ENCODE results near the gene RFLNA.

The RFLNA gene

GRCh38 chr12:124305776-124306685, 11.1 kb downstream of the RFLNA start:
- Histone ChIP-seq H3K36me3 (no peaks in the 10 kb centered on the region), H3K9me3 (ENCODE audit: severe bottlenecking) (no peaks in the 10 kb centered on the region), H3K4me3 (ENCODE audit: low read depth, low read length) (no peak overlapping the region), H3K27ac (no peak overlapping the region), H3K27me3 (ENCODE audit: insufficient read depth, low read depth, severe bottlenecking) (no peaks in the 10 kb centered on the region)
- DNase-seq = no peak
- no peak for TF ChIP-seq CTCF (IDR thresholded peaks at IDR 0.05; ENCODE audit: low read depth, low read length)

DNA sequence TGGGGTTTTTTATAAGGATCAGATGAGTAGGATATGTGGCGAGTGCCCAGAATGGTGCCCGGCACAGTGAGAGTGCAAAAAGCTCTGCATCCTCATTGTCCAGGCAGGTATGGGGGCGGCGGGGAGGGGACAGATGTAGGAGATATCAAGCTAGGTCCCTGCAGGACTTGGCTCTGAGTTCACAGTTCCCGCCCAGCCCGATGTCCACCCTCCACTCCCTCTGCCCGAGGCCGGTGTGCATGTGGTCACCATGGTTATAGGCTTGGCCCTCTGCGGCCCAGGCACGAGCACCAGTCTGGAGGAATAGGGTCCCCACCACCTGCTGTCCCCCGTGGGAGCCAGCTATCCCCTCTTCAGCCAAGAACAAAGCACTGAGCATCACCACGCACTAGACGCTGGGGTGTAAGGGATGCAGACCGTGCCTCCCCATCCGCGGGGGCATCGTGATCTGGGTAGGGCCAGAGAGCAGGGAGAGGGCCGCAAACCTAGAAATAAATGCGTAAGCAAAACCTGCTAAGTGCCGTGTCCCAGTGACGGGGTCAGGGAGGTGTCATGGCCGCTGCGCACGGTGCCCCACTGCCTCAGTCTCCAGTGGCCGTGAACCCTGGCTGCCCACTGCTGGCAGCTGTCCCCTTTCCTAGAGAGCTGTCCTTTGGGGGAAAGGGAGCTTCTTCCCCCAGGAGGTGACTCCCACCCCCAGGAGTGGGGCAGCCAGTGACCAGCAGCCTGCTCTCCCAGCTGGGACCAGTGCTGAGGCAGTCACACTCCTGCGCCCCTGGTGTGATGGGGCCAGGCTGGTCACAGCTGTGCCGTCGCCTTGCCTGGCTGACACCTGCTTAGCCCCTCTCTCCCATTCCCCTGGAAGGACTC, 12.0 kb downstream of the RFLNA start:
- Histone ChIP-seq H3K9me3 (ENCODE audit: severe bottlenecking) (no peaks in the 10 kb centered on the region), H3K27me3 (ENCODE audit: insufficient read depth, low read depth, severe bottlenecking) (no peaks in the 10 kb centered on the region), H3K27ac (no peak overlapping the region), H3K36me3 (no peaks in the 10 kb centered on the region), H3K4me3 (ENCODE audit: low read depth, low read length) (no peak overlapping the region)
- no peak for TF ChIP-seq CTCF (IDR thresholded peaks at IDR 0.05; ENCODE audit: low read depth, low read length)
- DNase-seq = no peak

DNA sequence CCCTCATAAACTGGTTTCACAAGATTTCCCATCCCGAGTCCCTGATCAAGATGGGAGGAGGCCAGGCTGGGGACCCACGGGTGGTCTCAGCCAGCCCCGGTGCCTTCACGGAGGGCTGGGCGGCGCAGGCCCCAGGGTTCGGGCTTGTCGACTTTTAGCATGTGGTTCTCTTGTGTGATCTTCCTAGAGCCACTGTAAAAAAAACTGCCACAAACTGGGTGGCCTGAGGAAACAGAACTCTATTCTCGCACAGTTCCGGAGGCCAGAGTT, 12.6 kb downstream of the RFLNA start:
- H3K27me3 ChIP-seq (ENCODE audit: insufficient read depth, low read depth, severe bottlenecking) = no peaks in the 10 kb centered on the region
- no peak for TF ChIP-seq CTCF (IDR thresholded peaks at IDR 0.05; ENCODE audit: low read depth, low read length)
- H3K27ac ChIP-seq = no peak overlapping the region
- H3K9me3 ChIP-seq (ENCODE audit: severe bottlenecking) = no peaks in the 10 kb centered on the region
- no peaks in the 10 kb centered on the region for H3K36me3 ChIP-seq
- no peak overlapping the region for H3K4me3 ChIP-seq (ENCODE audit: low read depth, low read length)
- DNase-seq = no peak

DNA sequence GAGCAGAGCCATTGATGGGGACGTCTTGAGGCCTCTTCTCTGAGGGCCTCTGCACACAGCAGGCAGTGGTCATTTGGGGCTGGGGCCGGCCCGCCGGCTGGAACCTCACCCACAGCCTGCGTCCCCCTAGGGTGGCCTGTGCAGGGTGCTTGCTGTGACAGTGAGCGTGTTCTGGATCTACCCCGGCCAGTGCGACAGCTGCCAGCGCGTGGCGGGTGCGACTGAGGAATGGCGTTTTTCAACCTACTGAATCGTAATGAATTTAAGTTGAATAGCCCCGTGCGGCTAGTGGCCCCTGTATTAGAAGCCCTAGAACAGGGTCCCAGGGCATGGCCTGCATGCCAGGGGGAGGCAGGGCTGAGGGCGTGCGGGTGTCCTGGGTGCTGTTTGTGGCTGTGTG, 13.8 kb downstream of the RFLNA start:
- no peaks in the 10 kb centered on the region for H3K36me3 ChIP-seq
- no peaks in the 10 kb centered on the region for H3K9me3 ChIP-seq (ENCODE audit: severe bottlenecking)
- no peak for DNase-seq
- no peaks in the 10 kb centered on the region for H3K27me3 ChIP-seq (ENCODE audit: insufficient read depth, low read depth, severe bottlenecking)
- no peak for TF ChIP-seq CTCF (IDR thresholded peaks at IDR 0.05; ENCODE audit: low read depth, low read length)
- no peak overlapping the region for H3K27ac ChIP-seq
- no peak overlapping the region for H3K4me3 ChIP-seq (ENCODE audit: low read depth, low read length)

DNA sequence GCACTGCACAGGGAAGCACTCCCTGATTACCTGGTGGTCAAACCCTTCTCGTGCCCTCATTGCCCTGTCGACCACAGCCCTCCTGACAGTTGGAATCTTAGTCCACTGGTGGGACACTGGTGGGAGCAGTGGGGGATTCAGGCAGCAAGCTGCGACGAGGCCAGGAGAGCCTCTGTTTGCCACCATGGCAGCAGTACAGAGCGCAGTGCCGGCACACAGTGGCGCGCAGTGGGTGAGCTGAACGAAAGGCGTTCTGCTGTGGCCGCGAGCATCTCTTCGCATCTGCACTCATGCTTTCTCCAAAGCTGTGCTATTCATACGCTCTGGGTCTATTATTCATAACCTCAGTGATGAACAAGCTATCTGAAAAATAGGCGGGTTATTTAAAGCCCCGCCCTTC, 14.3 kb downstream of the RFLNA start:
- no peak for TF ChIP-seq CTCF (IDR thresholded peaks at IDR 0.05; ENCODE audit: low read depth, low read length)
- Histone ChIP-seq H3K27me3 (ENCODE audit: insufficient read depth, low read depth, severe bottlenecking) (no peaks in the 10 kb centered on the region), H3K4me3 (ENCODE audit: low read depth, low read length) (no peak overlapping the region), H3K27ac (no peak overlapping the region), H3K9me3 (ENCODE audit: severe bottlenecking) (no peaks in the 10 kb centered on the region), H3K36me3 (no peaks in the 10 kb centered on the region)
- DNase-seq = no peak

Data from WERI-Rb-1 (cell line).